AG04449 (cell line): Measurements from ENCODE around the gene ZDHHC21.
A peak's percentile ranks its signal among the peaks of the same experiment; 100 is the strongest.

Experiments used
- CTCF ChIA-PET: fragments of 350-600 bp; formaldehyde crosslinking; extraction: SDS; loops from one replicate; lab custom pipeline; 2021; ENCODE audit warnings: antibody characterized with exemption; lab: Yijun Ruan, JAX
- POLR2A ChIA-PET: fragments of 400-600, 350-600 bp; formaldehyde crosslinking; extraction: SDS; loops from one replicate; lab custom pipeline; 2020; ENCODE audit warnings: antibody characterized with exemption, inconsistent platforms; lab: Yijun Ruan, JAX
- DNase-seq: peaks from one replicate; pipeline ENCODE4 v3.0.0-alpha.2; 2010; ENCODE audit warnings: low read depth, low spot score
- H3K4me3 ChIP-seq: 2 replicates; pipeline ENCODE4 v1.5.1; 2011; ENCODE audit warnings: low read depth, mild to moderate bottlenecking, control low read depth, low read length
- TF ChIP-seq, protein P1 (sequence below): IDR thresholded peaks from one replicate; pipeline ENCODE4 v1.5.1; 2011; ENCODE audit warnings: mild to moderate bottlenecking, moderate library complexity, low read length, control low read depth, inconsistent platforms; ENCODE audit not compliant: insufficient read depth; ENCODE audit errors: missing control alignments

Gene ZDHHC21

DNA sequence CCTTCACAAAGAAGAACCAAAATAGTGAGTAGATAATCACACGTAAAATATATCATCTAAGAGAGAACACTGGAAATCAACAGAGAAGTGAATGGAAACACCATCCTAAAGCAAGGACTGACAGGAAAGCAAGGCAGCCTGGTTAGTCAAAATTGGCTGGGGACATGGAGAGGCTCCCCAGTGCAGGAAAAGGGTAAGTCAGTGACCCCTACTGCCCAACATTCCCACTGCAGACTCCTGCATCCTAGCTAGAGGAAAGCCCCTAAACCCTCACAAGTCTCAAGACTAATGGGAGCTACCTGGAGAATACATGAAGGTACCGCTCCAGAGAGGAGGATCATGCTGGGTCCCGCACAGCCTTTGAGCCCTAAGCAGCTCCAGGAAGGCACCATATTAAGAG is 60.1 kb downstream of the ZDHHC21 start:
- no peak for DNase-seq
- no peak overlapping the region for H3K4me3 ChIP-seq
- ChIA-PET CTCF (interaction anchor here (0.7 kb wide), 1 partner anchor 18 kb away, joined by 4 read pairs; no protein-coding TSS in a partner anchor), POLR2A (interaction anchor here (0.6 kb wide), 1 partner anchor 81 kb away, joined by 3 read pairs; no protein-coding TSS in a partner anchor)
- TF ChIP-seq, protein P1, sequence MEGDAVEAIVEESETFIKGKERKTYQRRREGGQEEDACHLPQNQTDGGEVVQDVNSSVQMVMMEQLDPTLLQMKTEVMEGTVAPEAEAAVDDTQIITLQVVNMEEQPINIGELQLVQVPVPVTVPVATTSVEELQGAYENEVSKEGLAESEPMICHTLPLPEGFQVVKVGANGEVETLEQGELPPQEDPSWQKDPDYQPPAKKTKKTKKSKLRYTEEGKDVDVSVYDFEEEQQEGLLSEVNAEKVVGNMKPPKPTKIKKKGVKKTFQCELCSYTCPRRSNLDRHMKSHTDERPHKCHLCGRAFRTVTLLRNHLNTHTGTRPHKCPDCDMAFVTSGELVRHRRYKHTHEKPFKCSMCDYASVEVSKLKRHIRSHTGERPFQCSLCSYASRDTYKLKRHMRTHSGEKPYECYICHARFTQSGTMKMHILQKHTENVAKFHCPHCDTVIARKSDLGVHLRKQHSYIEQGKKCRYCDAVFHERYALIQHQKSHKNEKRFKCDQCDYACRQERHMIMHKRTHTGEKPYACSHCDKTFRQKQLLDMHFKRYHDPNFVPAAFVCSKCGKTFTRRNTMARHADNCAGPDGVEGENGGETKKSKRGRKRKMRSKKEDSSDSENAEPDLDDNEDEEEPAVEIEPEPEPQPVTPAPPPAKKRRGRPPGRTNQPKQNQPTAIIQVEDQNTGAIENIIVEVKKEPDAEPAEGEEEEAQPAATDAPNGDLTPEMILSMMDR: no peak

DNA sequence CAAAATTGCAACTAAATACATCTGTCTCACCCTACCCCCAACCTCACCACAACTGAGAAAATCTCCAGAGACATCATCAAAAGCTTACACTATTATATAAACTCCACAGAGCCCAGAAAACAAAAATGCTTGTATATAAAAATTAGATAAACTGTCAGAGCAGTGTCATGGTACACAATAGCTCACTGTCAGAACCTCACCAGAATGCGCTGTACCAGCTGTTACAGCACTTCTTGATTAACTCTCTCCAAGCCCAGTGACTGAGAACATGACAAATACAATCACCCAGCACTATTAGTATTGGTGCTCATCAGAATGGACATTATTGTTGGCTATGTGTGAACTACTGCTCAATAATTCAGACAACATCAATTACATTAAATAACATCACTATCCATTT is 65.7 kb downstream of the ZDHHC21 start:
- ChIA-PET CTCF (interaction anchor here (1.3 to 2.4 kb wide), 3 partner anchors 10 to 34 kb away, joined by 3 to 9 read pairs (median 7); no protein-coding TSS in a partner anchor), POLR2A (no interaction called here)
- H3K4me3 ChIP-seq: no peak overlapping the region
- no peak for DNase-seq
- TF ChIP-seq, protein P1: no peak

DNA sequence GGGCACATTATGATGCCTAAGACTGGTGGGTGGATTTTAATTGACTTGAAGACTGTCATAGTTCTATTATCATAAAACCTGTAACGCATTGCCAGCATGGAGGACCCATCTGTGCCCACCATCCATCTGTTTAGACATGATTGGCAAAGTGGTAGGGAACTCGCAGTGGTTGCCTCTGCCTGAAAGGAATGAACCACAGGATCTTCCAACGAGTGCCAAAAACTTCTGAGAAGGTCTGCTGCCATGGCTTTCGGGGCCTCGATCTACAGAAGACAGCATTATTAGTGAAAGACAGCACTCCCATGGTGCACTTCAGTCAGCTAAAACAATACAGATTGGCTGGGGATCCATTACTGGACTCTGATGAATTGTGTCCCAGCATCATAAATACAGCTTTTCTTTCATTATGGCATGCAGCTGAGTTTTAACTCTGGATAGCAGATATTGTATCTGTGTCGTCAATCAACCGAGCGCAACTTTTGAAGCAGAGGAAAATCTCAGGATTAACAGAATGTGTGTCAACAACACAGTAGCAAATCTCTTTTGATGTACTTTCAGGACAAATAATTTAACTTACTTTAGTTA is 74.3 kb downstream of the ZDHHC21 start:
- no peak overlapping the region for H3K4me3 ChIP-seq
- ChIA-PET CTCF (interaction anchor here (1.4 to 2.1 kb wide), 2 partner anchors 29 to 150 kb away, joined by 6 to 12 read pairs; no protein-coding TSS in a partner anchor), POLR2A (no interaction called here)
- DNase-seq: no peak
- TF ChIP-seq, protein P1: no peak

DNA sequence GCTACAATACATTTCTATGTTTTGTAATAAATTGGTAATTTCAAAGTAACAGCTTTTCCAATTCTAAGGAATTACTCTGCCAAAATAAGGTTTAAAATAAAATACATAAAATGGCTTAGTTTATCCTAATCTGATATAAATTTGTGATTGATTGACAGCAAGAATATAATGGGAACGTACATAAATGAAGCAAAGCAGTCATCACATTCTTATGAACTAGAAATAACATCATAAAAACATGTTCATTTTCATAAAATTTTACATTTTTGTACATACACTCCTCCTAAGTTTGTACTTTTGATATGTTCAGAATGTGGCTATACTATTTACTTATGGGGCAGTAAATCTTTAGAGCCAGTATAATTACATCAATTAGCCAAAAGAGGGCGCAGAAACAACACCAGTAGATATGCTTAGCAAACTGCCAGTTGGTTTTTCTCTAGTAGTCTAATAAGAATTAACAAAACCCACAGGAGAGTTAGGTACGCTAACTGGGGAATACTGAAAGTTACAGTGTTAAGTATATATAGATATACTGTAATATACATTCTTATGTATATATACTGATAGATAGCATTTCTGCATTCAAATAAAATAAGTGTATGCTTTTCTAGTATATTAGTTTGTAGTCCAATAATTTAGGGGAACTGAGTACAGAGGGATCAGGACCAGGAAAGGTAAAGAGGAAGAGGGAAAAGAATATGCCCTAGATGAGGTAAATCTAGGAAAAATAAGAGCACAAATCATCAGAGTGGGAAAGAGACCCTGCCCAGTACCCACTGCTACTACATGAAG is 76.8 kb downstream of the ZDHHC21 start:
- CTCF ChIA-PET: interaction anchor here (0.7 to 2.1 kb wide), 12 partner anchors 13 to 153 kb away, joined by 3 to 51 read pairs (median 4); no protein-coding TSS in a partner anchor

DNA sequence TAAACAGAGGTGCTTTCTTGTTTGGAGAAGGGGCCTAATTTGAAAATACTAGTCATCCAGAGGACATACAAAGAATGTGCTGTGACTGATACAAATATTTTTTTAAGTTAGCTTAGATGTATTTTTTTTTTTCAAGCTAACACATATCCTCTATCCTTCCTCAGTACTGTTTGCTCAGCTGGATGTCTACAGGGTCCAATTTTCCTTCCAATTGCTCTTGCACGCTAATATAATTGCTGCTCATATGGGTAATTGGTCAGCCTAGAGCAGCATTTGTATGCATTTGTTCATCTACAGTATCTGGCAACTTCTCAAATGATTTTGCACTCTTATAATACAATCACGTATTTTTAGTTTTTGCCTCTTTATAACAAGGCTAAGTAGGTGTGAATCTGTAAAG is 84.7 kb downstream of the ZDHHC21 start:
- DNase-seq: no peak
- TF ChIP-seq, protein P1: no peak
- ChIA-PET CTCF (interaction anchor here (1.0 kb wide), 1 partner anchor 53 kb away, joined by 3 read pairs; no protein-coding TSS in a partner anchor), POLR2A (no interaction called here)
- no peak overlapping the region for H3K4me3 ChIP-seq

More for the DNA sequence above, 76.8 kb downstream of the ZDHHC21 start:
- DNase-seq: peak; percentile 23
- TF ChIP-seq, protein P1: peak; percentile 51
- H3K4me3 ChIP-seq: no peak overlapping the region
- POLR2A ChIA-PET: no interaction called here
